Karpas-422 (cell line): ENCODE results near the gene BCL2L12. TPM values are rescaled to one million over a fixed set of nuclear protein-coding genes. Genes with fewer than 3 reads are reported as not detected.

ENCODE experiments used
- DNase-seq: peaks from one replicate; pipeline ENCODE4 v3.0.0-alpha.2; 2015
- H2AFZ ChIP-seq: fragments of 200-600 bp; sonication (generic); 2 replicates; pipeline ENCODE4 v1.6.1; 2014; ENCODE audit warnings: antibody characterized with exemption, low read length, mixed read lengths
- H3K27ac ChIP-seq: fragments of 200-600 bp; sonication (generic); 2 replicates; pipeline ENCODE4 v1.5.1; 2014; ENCODE audit warnings: mild to moderate bottlenecking, low read length, moderate library complexity
- H3K27me3 ChIP-seq: fragments of 200-600 bp; sonication (generic); 2 replicates; pipeline ENCODE4 v1.6.1; 2014; ENCODE audit warnings: low read length, mixed read lengths
- H3K36me3 ChIP-seq: fragments of 200-600 bp; sonication (generic); 2 replicates; pipeline ENCODE4 v1.6.1; 2014; ENCODE audit warnings: low read length, mixed read lengths; ENCODE audit not compliant: insufficient read depth
- H3K4me1 ChIP-seq: fragments of 200-600 bp; sonication (generic); 2 replicates; pipeline ENCODE4 v1.6.1; 2014; ENCODE audit warnings: mild to moderate bottlenecking, low read length, mixed read lengths
- H3K4me2 ChIP-seq: fragments of 200-600 bp; sonication (generic); 2 replicates; pipeline ENCODE4 v1.6.1; 2014; ENCODE audit warnings: low read length, low read depth, mild to moderate bottlenecking; ENCODE audit not compliant: poor library complexity, severe bottlenecking
- H3K4me3 ChIP-seq: fragments of 200-600 bp; sonication (generic); 2 replicates; pipeline ENCODE4 v1.5.1; 2014; ENCODE audit warnings: mild to moderate bottlenecking, antibody characterized with exemption, low read length, mixed read lengths
- H3K79me2 ChIP-seq: fragments of 200-600 bp; sonication (generic); 2 replicates; pipeline ENCODE4 v1.6.1; 2014; ENCODE audit warnings: mild to moderate bottlenecking, low read length, mixed read lengths
- H3K9ac ChIP-seq: fragments of 200-600 bp; sonication (generic); 2 replicates; pipeline ENCODE4 v1.6.0; 2014; ENCODE audit warnings: low read length
- H3K9me2 ChIP-seq: fragments of 200-600 bp; sonication (generic), shearing (Covaris generic); replicated peaks from 2 replicates; pipeline ENCODE4 v1.6.0; 2014; ENCODE audit warnings: mild to moderate bottlenecking, low read length, moderate library complexity; ENCODE audit not compliant: insufficient read depth
- H3K9me3 ChIP-seq: fragments of 300-700, 200-600 bp; sonication (generic); 2 replicates; pipeline ENCODE4 v1.6.1; 2014; ENCODE audit warnings: low read length, mixed read lengths
- H4K20me1 ChIP-seq: fragments of 200-600 bp; sonication (generic); 2 replicates; pipeline ENCODE4 v1.6.1; 2014; ENCODE audit warnings: mild to moderate bottlenecking, antibody characterized with exemption, low read length, low read depth; ENCODE audit not compliant: insufficient read depth
- total RNA-seq: library from RNA; depleted of rRNA; stranded (reverse); fragments of >200 nt; shearing (Covaris generic); gene quantifications from 2 replicates; pipeline ENCODE4 v1.2.3, GENCODE V29; 2014; ENCODE audit warnings: low replicate concordance

Gene BCL2L12
- total RNA-seq, 1 experiment from 2014 or later = 25.6 TPM

DNA sequence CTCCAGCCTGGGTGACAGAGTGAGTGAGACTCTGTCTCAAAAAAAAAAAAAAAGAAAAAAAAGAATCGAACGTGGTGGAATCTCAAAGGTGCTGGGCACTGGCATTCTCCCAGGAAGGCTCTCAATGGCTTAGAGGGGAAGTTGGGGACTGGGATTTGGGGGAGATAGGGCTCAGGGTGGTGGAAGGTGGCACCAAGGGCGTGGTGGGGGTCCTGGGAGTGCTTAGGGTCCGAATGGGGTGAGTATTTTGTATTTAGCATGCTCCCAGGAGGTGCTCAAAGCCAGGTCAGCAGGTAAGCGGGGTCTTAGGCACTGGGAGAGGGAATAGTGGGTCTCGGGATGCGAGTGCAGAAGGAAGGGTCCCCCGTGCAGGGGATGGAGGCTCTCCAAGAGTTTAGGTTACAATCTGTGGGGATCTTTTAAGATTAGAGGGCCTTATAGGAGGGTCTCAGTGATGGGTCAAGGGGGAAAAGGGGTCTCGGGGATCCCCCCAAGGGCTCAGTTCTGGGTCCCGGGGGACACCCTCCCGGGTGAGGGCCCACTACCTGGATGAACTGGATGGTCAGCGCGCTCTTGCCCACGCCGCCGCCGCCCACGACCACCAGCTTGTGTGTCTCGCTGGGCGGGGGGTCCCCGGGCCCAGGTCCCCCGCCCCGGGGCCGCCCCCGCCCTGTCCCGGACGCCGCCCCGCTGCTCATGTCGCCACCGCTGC is 26.2 kb upstream of the BCL2L12 start:
- no peaks in the 10 kb centered on the region for H3K9me3 ChIP-seq
- no peak overlapping the region for H2AFZ ChIP-seq
- peaks cover 34% of the 10 kb centered on the region for H3K4me1 ChIP-seq
- H3K27me3 ChIP-seq = no peaks in the 10 kb centered on the region
- peaks cover 17% of the 10 kb centered on the region for H4K20me1 ChIP-seq
- no peaks in the 10 kb centered on the region; the same call in 1 of the 2 replicates for H3K36me3 ChIP-seq
- H3K9me2 ChIP-seq = no peaks in the 10 kb centered on the region
- no peak overlapping the region for H3K27ac ChIP-seq
- peak; percentile 49 for DNase-seq
- H3K79me2 ChIP-seq = peaks cover 25% of the 10 kb centered on the region
- H3K9ac ChIP-seq = peak overlapping the region; percentile 64
- H3K4me2 ChIP-seq = peak overlapping the region; percentile 84
- H3K4me3 ChIP-seq = peak overlapping the region; percentile 64

DNA sequence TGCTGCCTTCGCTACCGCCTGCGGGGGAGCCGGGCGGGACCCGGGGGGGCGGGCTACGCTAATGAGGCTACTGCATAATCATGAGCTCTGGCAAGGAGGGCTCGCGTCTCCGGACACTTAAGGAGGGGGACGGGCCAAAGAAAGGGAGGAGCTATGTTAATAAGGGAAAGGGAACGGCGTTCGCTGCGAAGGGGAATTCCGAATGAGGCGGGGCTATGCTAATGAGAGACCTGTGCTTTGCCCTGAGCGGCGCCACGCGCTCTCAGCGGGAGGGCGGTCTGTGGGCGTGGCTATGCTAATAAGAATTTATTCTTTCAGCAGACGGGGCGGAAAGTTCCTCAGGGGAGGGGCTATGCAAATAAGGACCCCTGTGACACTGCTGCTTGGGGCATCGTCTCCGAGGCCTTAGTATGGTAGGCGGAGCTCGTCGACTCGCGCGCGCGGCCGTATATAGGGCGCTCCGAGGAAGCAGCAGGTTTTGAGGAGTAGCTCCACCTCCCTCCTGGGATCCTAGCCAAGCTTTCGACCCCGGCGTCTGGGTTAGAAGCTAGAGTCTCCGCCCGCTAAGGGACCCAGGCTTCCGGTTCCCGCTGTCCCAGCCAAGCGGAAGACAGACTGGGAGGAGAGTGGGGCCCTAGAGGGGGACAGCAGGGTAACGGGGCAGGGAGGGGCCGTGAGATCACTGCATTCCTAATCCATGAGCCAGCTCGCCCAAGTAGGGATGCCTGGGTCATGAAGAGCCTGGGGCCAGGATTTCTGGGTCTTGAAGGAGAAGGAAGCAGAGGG is 25.4 kb upstream of the BCL2L12 start, which contains the start of gene RRAS:
RRAS (minus strand) TSS at position 31 of the 786 bp plus-strand sequence. CDS start 45 bp downstream, outside the sequence.
- Histone ChIP-seq H3K4me2 (peak within 1 kb of the TSS; percentile 97), H2AFZ (no peak within 1 kb of the TSS), H3K79me2 (peaks cover 32% of the 10 kb centered on the region), H3K4me3 (peak within 1 kb of the TSS; percentile 86), H3K27ac (peak within 1 kb of the TSS; percentile 83), H3K27me3 (no peaks in the 10 kb centered on the region), H3K4me1 (peaks cover 34% of the 10 kb centered on the region), H3K9me3 (no peaks in the 10 kb centered on the region), H4K20me1 (peaks cover 24% of the 10 kb centered on the region), H3K9me2 (no peaks in the 10 kb centered on the region), H3K9ac (peak within 1 kb of the TSS; percentile 88), H3K36me3 (no peaks in the 10 kb centered on the region; the same call in 1 of the 2 replicates)
- peak; percentile 100 for DNase-seq

DNA sequence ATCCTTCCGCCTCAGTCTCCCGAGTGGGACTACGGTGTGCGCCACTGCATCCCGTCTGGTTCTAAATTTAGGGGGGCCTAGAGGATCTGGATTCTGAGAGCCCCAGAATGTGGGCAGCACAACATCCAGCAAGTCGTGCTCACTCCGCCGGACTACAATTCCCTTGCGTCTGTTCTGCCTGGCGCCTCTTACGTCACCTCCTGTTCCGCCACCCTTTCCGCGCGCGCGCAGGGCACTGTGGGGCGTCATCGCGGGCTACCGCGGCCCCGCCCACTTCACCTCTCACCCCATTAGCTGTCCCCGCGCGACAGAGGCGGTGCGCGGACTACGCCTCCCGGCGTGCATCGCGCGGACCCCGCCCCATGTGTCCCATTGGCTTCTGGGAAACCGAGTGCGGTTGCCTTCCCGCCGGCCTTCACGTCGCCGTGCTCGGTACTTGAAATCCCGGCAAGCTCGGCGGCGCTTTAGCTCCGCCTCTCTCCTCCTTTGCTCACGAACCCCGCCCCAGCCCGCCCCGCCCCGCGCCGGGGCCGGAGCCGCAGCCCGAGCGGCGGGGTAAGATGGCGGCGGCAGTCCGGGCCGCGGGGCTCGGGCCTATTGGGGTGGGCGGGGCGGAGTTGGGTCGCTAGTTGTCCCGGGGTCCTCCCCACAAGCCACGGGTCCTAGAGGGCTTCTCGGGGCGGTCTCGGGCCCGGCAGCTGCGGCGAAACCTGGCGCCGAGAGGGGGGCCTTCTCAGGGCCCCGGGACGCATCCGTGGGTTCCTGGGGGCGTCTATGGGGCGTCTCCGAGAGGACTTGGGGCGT is 23.8 kb upstream of the BCL2L12 start, which contains the start of gene SCAF1:
SCAF1 (plus strand) TSS at position 522 of the 804 bp plus-strand sequence. CDS start 2,818 bp downstream, outside the sequence.
- Histone ChIP-seq H2AFZ (no peak within 1 kb of the TSS), H3K4me2 (peak within 1 kb of the TSS; percentile 97), H4K20me1 (peaks cover 29% of the 10 kb centered on the region), H3K27me3 (no peaks in the 10 kb centered on the region), H3K4me3 (peak within 1 kb of the TSS; percentile 86), H3K4me1 (peaks cover 34% of the 10 kb centered on the region), H3K79me2 (peaks cover 39% of the 10 kb centered on the region), H3K9me3 (no peaks in the 10 kb centered on the region), H3K36me3 (no peaks in the 10 kb centered on the region; the same call in 1 of the 2 replicates), H3K9ac (peak within 1 kb of the TSS; percentile 88), H3K9me2 (no peaks in the 10 kb centered on the region), H3K27ac (peak within 1 kb of the TSS; percentile 83)
- DNase-seq = peak; percentile 100

DNA sequence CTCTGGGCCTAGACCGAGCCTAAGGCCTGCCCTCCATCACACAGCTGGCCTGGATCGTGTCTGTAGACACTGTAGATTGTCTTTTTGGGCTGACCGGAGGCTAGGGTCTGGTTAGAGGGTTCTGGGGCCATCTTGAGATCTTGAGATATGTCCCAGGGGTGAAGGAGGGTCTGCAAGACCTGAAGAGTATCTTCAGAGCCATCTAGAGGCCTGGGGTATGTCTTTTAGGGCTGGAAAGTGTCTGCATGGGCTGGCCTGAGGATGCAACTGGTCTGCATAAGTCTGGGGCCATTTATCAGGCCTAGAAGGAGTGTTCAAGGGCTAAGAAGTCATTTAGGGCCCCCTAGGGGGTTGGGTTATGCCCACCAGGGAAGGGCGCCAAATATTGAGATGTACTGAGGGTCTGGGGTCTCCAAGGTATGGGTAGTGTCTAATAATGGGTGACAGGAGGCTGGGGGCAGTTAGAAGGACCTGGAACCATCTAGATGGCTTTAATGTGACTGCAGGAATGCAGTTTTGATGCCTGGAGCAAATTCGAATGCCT is 23.2 kb upstream of the BCL2L12 start:
- Histone ChIP-seq H3K4me3 (peak overlapping the region; percentile 78), H2AFZ (no peak overlapping the region), H3K79me2 (peaks cover 42% of the 10 kb centered on the region), H3K36me3 (no peaks in the 10 kb centered on the region; the same call in 1 of the 2 replicates), H3K4me2 (peak overlapping the region; percentile 93), H4K20me1 (peaks cover 34% of the 10 kb centered on the region), H3K27me3 (no peaks in the 10 kb centered on the region), H3K9me3 (no peaks in the 10 kb centered on the region), H3K9ac (peak overlapping the region; percentile 87), H3K9me2 (no peaks in the 10 kb centered on the region), H3K4me1 (peaks cover 34% of the 10 kb centered on the region), H3K27ac (peak overlapping the region; percentile 63)
- peak; percentile 71 for DNase-seq

DNA sequence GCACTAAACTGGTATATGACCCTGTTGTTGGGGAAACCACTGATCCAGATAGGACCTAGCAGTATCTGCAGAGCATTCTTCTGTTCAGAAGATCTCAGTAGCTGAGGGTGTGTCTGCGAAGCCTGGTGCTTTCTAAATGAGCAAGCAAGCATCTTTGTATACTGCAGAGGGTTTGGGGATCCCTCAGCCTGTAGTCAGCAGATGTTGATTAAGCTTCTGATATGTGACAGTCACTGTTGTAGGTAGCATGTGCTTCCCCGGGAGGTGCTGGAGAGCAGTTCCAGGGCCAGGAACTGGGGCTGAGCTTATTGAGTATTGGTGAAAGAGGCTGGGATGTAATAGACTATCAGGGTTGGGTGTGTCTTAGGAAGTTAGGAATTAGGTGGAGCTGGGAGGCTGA is 22.3 kb upstream of the BCL2L12 start:
- no peaks in the 10 kb centered on the region; the same call in 1 of the 2 replicates for H3K36me3 ChIP-seq
- no peaks in the 10 kb centered on the region for H3K9me3 ChIP-seq
- peaks cover 34% of the 10 kb centered on the region for H3K4me1 ChIP-seq
- H3K4me3 ChIP-seq = peak overlapping the region; percentile 78
- H3K27ac ChIP-seq = no peak overlapping the region
- no peak for DNase-seq
- H3K9ac ChIP-seq = peak overlapping the region; percentile 87
- H3K9me2 ChIP-seq = no peaks in the 10 kb centered on the region
- peak overlapping the region; percentile 93 for H3K4me2 ChIP-seq
- H2AFZ ChIP-seq = no peak overlapping the region
- H4K20me1 ChIP-seq = peaks cover 28% of the 10 kb centered on the region
- no peaks in the 10 kb centered on the region for H3K27me3 ChIP-seq
- H3K79me2 ChIP-seq = peaks cover 42% of the 10 kb centered on the region

DNA sequence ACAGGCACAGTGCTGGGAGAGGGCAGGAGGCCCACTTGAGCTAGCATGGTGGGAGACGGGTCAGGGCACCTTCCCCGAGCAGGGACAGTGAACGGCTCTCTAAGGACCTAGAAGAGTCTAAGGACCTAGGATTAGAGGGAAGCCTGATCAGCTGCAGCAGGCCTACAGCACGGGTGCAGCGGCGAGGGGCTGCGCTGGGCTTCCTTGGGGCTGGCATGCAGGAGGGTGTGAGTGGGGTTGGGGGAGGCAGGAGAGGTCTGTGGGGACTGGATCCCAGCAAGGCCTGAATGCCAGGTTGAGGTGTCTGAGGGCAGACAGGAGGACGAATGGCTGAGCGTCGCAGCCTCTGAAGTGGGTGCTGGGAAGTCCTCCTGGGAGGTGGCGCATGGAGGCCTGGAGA is 20.1 kb upstream of the BCL2L12 start:
- Histone ChIP-seq H3K27ac (no peak overlapping the region), H3K27me3 (no peaks in the 10 kb centered on the region), H3K36me3 (no peaks in the 10 kb centered on the region; the same call in 1 of the 2 replicates), H3K4me3 (no peak overlapping the region), H3K9me3 (no peaks in the 10 kb centered on the region), H3K4me1 (peaks cover 27% of the 10 kb centered on the region), H3K9ac (no peak overlapping the region), H3K9me2 (no peaks in the 10 kb centered on the region), H2AFZ (no peak overlapping the region), H3K79me2 (peaks cover 42% of the 10 kb centered on the region), H4K20me1 (peaks cover 28% of the 10 kb centered on the region; the same call in 1 of the 2 replicates), H3K4me2 (no peak overlapping the region)
- DNase-seq = no peak

DNA sequence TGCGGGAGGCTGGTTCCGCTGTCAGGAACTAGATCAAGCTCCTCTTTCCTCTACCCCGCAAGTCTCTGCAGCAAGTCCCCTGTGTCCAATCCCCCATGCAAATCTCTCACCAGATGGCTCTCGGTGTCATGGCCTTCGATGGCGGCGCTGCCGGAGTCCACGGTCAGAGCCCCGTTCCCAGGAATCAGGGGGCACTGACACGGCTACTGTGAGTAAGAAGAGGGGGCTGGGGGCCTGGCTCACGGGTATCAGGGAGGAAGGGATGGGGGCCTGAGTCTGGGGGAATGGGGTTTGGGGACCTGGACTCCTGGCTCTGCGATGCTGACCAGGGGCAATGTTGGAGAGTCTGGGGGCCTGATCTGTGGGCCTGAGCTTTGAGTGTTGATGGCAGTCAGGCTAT is 19.7 kb upstream of the BCL2L12 start:
- no peak overlapping the region for H3K4me2 ChIP-seq
- H3K9me3 ChIP-seq = no peaks in the 10 kb centered on the region
- H3K27me3 ChIP-seq = no peaks in the 10 kb centered on the region

More for the DNA sequence above, 19.7 kb upstream of the BCL2L12 start:
- H3K4me3 ChIP-seq = no peak overlapping the region
- peaks cover 23% of the 10 kb centered on the region for H3K4me1 ChIP-seq
- no peaks in the 10 kb centered on the region; the same call in 1 of the 2 replicates for H3K36me3 ChIP-seq
- no peak overlapping the region for H3K9ac ChIP-seq
- no peak overlapping the region for H3K27ac ChIP-seq
- peaks cover 28% of the 10 kb centered on the region; the same call in 1 of the 2 replicates for H4K20me1 ChIP-seq
- H3K79me2 ChIP-seq = peaks cover 42% of the 10 kb centered on the region
- no peaks in the 10 kb centered on the region for H3K9me2 ChIP-seq
- no peak for DNase-seq
- H2AFZ ChIP-seq = no peak overlapping the region
